K562 (cell line): Measurements from ENCODE around the gene MYADM. TPM values are rescaled to one million over a fixed set of nuclear protein-coding genes. Genes with fewer than 3 reads are reported as not detected.

Experiments used
- C11orf30 ChIP-seq: fragments of 450-650 bp; IDR thresholded peaks from 2 replicates; pipeline ENCODE4 v1.6.1; 2016; ENCODE audit warnings: low read depth, mild to moderate bottlenecking
- CBX8 ChIP-seq: fragments of 200-600 bp; sonication (generic); IDR thresholded peaks from 2 replicates; pipeline ENCODE4 v1.6.1; 2012; ENCODE audit warnings: borderline replicate concordance, mixed run types, low read depth, mild to moderate bottlenecking, moderate library complexity, mixed read lengths, low read length, control low read depth, inconsistent platforms; ENCODE audit not compliant: poor library complexity, severe bottlenecking; ENCODE audit errors: extremely low read depth
- HDAC2 ChIP-seq: fragments of 450-650 bp; IDR thresholded peaks from 2 replicates; pipeline ENCODE4 v1.6.1; 2016; ENCODE audit warnings: mild to moderate bottlenecking
- MCM5 ChIP-seq: fragments of 450-650 bp; IDR thresholded peaks from 2 replicates; pipeline ENCODE4 v1.6.1; 2016; ENCODE audit warnings: low read depth
- RBM17 ChIP-seq: fragments of 200-400 bp; formaldehyde crosslinking; IDR thresholded peaks from 2 replicates; pipeline ENCODE4 v1.6.1; 2017; ENCODE audit warnings: low read depth, mild to moderate bottlenecking, low read length, borderline replicate concordance
- SAFB2 ChIP-seq: fragments of 200-400 bp; formaldehyde crosslinking; IDR thresholded peaks from 2 replicates; pipeline ENCODE4 v1.6.1; 2018; ENCODE audit warnings: borderline replicate concordance, low read length, low read depth, moderate library complexity; ENCODE audit not compliant: severe bottlenecking
- SMARCA5 ChIP-seq: fragments of 450-650 bp; IDR thresholded peaks from 2 replicates; pipeline ENCODE4 v1.6.1; 2016
- STAT5B ChIP-seq: fragments of 250-450 bp; sonication (Bioruptor Pico); IDR thresholded peaks from 2 replicates; pipeline ENCODE4 v1.8.0; 2021; ENCODE audit warnings: mild to moderate bottlenecking, inconsistent platforms
- ZBTB1 ChIP-seq: sonication (generic); formaldehyde crosslinking; IDR thresholded peaks from 2 replicates; pipeline ENCODE4 v1.8.1; 2023; ENCODE audit warnings: missing genetic modification reagents, low read depth, mild to moderate bottlenecking, borderline replicate concordance
- ZNF408 ChIP-seq: fragments of 250-450 bp; sonication (Bioruptor Pico); IDR thresholded peaks from 2 replicates; pipeline ENCODE4 v1.4.0; 2020; ENCODE audit warnings: low read depth, mild to moderate bottlenecking, moderate library complexity
- ZNF583 ChIP-seq: fragments of 250-450 bp; sonication (Bioruptor Pico); IDR thresholded peaks from 2 replicates; pipeline ENCODE4 v1.4.0; 2020
- ZNF668 ChIP-seq: fragments of 250-450 bp; sonication (Bioruptor Pico); IDR thresholded peaks from 2 replicates; pipeline ENCODE4 v1.8.0; 2022; ENCODE audit warnings: mild to moderate bottlenecking, inconsistent platforms
- polyA plus RNA-seq, 8 experiments: library from polyadenylated mRNA; depleted of rRNA in 4 of 8; stranded (reverse) in 5 of 8; unstranded in 3 of 8; fragments of >200 nt; fragmentation: Nextera tagmentation in 2 of 8; fragmentation: Illumina TruSeq in 1 of 8; extraction: Ambion mirVana in 2 of 8; extraction: Trizol in 1 of 8; gene quantifications; 2 replicates each; pipeline versions ENCODE4 v1.2.1 to v1.2.3, GENCODE V29; 2011 to 2014; ENCODE audit warnings: inconsistent platforms in 1 of 8, missing spikeins in 1 of 8
- total RNA-seq, 7 experiments: library from RNA; depleted of rRNA in 6 of 7; stranded (reverse); fragments of >200 nt in 6 of 7; fragmentation: Illumina TruSeq in 2 of 7; extraction: Trizol in 2 of 7; gene quantifications; 2 replicates each; pipeline versions ENCODE4 v1.2.1 to v1.2.3, GENCODE V29; 2011 to 2021; ENCODE audit warnings: low replicate concordance in 1 of 7
- TF ChIP-seq, protein P1 (sequence below): sonication (generic); formaldehyde crosslinking; IDR thresholded peaks from 2 replicates; pipeline ENCODE4 v1.8.1; 2023; ENCODE audit warnings: mild to moderate bottlenecking, missing genetic modification reagents
- TF ChIP-seq, protein P2 (sequence below): conservative IDR thresholded peaks from 2 replicates; pipeline ENCODE4 v1.6.1; 2011; ENCODE audit warnings: low read depth, mild to moderate bottlenecking, low read length; ENCODE audit not compliant: control insufficient read depth
- TF ChIP-seq, protein P3 (sequence below): fragments of 150-350 bp; conservative IDR thresholded peaks from 2 replicates; pipeline ENCODE4 v1.6.1; 2014; ENCODE audit warnings: low read length
- TF ChIP-seq, protein P4 (sequence below): sonication (generic); formaldehyde crosslinking; IDR thresholded peaks from 2 replicates; pipeline ENCODE4 v1.8.0; 2022; ENCODE audit warnings: mild to moderate bottlenecking, missing genetic modification reagents, borderline replicate concordance
- TF ChIP-seq, protein P5 (sequence below): fragments of 250-450 bp; sonication (Bioruptor Pico); IDR thresholded peaks from 2 replicates; pipeline ENCODE4 v1.5.0; 2021; ENCODE audit warnings: mild to moderate bottlenecking, moderate library complexity

MYADM gene
- total and polyA plus RNA-seq, 9 of the 15 experiments (the other 6 are each of a cell fraction or from before 2014, with no cell fraction given) = 4.5 to 70.3 (median 14.4) TPM

DNA sequence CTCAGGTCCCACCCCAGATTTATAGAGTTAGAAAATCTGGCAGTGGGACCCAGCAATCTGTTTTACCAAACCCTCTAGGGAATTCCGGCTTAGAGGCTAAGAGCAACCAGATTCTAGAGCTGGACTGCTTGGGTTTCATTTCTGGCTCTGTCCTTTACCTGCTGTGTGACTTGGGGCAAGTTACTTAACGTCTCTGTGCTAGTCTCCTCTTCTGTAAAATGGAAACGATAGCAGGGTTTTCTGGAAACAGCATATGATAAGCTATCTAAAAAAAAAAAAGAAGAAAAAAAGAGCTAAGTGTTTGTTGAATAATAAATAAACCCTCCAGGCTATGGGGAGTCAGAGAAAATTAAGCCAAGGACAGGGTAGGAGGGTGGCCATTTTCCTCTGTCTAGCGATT is 29.8 kb downstream of the MYADM start (continued):
- TF ChIP-seq, protein P1, sequence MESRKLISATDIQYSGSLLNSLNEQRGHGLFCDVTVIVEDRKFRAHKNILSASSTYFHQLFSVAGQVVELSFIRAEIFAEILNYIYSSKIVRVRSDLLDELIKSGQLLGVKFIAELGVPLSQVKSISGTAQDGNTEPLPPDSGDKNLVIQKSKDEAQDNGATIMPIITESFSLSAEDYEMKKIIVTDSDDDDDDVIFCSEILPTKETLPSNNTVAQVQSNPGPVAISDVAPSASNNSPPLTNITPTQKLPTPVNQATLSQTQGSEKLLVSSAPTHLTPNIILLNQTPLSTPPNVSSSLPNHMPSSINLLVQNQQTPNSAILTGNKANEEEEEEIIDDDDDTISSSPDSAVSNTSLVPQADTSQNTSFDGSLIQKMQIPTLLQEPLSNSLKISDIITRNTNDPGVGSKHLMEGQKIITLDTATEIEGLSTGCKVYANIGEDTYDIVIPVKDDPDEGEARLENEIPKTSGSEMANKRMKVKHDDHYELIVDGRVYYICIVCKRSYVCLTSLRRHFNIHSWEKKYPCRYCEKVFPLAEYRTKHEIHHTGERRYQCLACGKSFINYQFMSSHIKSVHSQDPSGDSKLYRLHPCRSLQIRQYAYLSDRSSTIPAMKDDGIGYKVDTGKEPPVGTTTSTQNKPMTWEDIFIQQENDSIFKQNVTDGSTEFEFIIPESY = no peak
- peak; percentile 64; the same call in 1 of the 2 replicates for TF ChIP-seq SMARCA5
- no peak for TF ChIP-seq SAFB2
- TF ChIP-seq MCM5 = no peak
- no peak for TF ChIP-seq ZNF668
- TF ChIP-seq, protein P2, sequence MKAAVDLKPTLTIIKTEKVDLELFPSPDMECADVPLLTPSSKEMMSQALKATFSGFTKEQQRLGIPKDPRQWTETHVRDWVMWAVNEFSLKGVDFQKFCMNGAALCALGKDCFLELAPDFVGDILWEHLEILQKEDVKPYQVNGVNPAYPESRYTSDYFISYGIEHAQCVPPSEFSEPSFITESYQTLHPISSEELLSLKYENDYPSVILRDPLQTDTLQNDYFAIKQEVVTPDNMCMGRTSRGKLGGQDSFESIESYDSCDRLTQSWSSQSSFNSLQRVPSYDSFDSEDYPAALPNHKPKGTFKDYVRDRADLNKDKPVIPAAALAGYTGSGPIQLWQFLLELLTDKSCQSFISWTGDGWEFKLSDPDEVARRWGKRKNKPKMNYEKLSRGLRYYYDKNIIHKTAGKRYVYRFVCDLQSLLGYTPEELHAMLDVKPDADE = no peak
- no peak for TF ChIP-seq STAT5B (CRISPR knock-in tag)
- TF ChIP-seq C11orf30 = no peak
- TF ChIP-seq ZNF583 (CRISPR knock-in tag) = no peak
- TF ChIP-seq ZNF408 (CRISPR knock-in tag) = no peak
- TF ChIP-seq, protein P3, sequence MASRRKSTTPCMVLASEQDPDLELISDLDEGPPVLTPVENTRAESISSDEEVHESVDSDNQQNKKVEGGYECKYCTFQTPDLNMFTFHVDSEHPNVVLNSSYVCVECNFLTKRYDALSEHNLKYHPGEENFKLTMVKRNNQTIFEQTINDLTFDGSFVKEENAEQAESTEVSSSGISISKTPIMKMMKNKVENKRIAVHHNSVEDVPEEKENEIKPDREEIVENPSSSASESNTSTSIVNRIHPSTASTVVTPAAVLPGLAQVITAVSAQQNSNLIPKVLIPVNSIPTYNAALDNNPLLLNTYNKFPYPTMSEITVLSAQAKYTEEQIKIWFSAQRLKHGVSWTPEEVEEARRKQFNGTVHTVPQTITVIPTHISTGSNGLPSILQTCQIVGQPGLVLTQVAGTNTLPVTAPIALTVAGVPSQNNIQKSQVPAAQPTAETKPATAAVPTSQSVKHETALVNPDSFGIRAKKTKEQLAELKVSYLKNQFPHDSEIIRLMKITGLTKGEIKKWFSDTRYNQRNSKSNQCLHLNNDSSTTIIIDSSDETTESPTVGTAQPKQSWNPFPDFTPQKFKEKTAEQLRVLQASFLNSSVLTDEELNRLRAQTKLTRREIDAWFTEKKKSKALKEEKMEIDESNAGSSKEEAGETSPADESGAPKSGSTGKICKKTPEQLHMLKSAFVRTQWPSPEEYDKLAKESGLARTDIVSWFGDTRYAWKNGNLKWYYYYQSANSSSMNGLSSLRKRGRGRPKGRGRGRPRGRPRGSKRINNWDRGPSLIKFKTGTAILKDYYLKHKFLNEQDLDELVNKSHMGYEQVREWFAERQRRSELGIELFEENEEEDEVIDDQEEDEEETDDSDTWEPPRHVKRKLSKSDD = no peak
- TF ChIP-seq RBM17 = no peak
- TF ChIP-seq HDAC2 = 0 out of 2 replicates have a peak, but pooled peaks have one; percentile 50
- TF ChIP-seq, protein P4, sequence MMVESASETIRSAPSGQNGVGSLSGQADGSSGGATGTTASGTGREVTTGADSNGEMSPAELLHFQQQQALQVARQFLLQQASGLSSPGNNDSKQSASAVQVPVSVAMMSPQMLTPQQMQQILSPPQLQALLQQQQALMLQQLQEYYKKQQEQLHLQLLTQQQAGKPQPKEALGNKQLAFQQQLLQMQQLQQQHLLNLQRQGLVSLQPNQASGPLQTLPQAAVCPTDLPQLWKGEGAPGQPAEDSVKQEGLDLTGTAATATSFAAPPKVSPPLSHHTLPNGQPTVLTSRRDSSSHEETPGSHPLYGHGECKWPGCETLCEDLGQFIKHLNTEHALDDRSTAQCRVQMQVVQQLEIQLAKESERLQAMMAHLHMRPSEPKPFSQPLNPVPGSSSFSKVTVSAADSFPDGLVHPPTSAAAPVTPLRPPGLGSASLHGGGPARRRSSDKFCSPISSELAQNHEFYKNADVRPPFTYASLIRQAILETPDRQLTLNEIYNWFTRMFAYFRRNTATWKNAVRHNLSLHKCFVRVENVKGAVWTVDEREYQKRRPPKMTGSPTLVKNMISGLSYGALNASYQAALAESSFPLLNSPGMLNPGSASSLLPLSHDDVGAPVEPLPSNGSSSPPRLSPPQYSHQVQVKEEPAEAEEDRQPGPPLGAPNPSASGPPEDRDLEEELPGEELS = no peak
- TF ChIP-seq, protein P5, sequence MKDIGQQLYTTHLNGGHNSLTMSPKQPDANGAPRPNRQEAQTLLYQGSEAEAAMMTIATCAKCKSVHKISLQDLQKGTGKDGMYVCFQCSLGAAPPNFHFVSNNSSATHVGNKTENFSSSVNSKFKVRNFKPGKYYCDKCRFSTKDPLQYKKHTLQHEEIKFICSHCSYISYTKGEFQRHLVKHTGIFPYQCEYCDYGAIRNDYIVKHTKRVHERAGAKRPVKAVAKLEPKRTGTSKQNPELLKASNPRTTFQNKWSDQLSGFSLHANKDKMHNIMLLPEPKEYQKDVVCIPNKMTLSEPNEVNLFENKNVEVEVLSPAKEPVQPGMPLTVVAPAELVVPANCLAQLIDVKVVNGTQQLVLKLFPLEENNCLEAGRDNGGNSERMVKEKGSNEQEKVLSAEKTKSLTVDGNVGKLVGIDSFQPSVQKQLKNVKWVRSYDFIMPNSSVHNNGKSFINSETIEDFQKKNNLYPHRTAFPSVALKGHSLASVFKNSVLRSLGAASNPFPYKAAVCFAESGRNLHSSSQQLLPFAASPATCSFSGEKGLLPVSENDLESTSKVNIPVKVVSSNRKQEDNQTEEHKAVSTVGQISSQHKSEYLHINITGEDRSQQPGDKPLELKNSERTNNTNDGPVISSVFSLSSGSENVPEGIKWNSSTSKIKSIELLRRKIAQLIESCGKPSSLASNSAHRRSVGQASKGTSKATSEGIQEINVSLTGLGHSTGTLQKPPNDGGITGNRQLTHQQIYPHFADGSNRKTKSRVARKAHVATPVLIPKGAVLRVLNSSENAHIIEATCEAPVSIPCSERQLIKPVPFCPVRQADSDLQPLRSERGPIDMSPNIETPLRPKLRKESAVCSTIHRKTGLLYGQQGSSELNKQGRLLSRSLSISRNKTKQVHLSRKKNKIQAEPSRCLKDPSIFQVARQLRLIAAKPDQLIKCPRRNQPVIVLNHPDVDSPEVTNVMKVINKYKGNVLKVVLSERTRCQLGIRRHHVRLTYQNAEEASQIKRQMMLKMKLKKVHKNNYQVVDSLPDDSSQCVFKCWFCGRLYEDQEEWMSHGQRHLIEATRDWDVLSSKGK = no peak
- TF ChIP-seq ZBTB1 (CRISPR knock-in tag) = no peak
- TF ChIP-seq CBX8 = no peak
